Neural crest cell (in vitro differentiated cells): ENCODE data around the gene ACAT2. TPM values are rescaled to one million over a fixed set of nuclear protein-coding genes. Genes with fewer than 3 reads are reported as not detected.
A peak's percentile ranks its signal among the peaks of the same experiment; 100 is the strongest.

Source experiments
- DNase-seq: peaks from one replicate; pipeline ENCODE4 v3.0.0; 2021; ENCODE audit warnings: low read depth, mixed read lengths, low spot score
- H3K27ac Mint-ChIP-seq: one replicate; pipeline ENCODE4 v1.8.0; 2021; ENCODE audit warnings: mild to moderate bottlenecking, mixed read lengths; ENCODE audit not compliant: unreplicated experiment
- H3K27me3 Mint-ChIP-seq: 2 replicates; pipeline ENCODE4 v1.8.0; 2021; ENCODE audit warnings: low read depth, mild to moderate bottlenecking, mixed read lengths
- H3K36me3 Mint-ChIP-seq: 2 replicates; pipeline ENCODE4 v1.8.0; 2021; ENCODE audit warnings: low read depth, mild to moderate bottlenecking, mixed read lengths
- H3K4me1 Mint-ChIP-seq: 2 replicates; pipeline ENCODE4 v1.8.0; 2021; ENCODE audit warnings: mixed read lengths
- H3K4me3 Mint-ChIP-seq: one replicate; pipeline ENCODE4 v1.8.0; 2021; ENCODE audit warnings: mild to moderate bottlenecking, mixed read lengths
- H3K9me3 Mint-ChIP-seq: 2 replicates; pipeline ENCODE4 v1.8.0; 2021; ENCODE audit warnings: mixed read lengths
- CTCF ChIP-seq: fragments of 200-600 bp; sonication (generic); conservative IDR thresholded peaks from 2 replicates; pipeline ENCODE4 v1.5.0; 2021; ENCODE audit warnings: antibody characterized with exemption, mild to moderate bottlenecking
- total RNA-seq: library from RNA; stranded (reverse); gene quantifications from 2 replicates; pipeline ENCODE4 v1.2.1, GENCODE V29; 2021

The ACAT2 gene
- total RNA-seq, 1 donor from 2014 or later: 443 TPM

GRCh38 chr6:159805440-159806020, 43.7 kb downstream of the ACAT2 start:
- H3K27me3 Mint-ChIP-seq: no peaks in the 10 kb centered on the region
- peak overlapping the region; percentile 27 for H3K27ac Mint-ChIP-seq
- H3K4me3 Mint-ChIP-seq: no peak overlapping the region

GRCh38 chr6:159806021-159806458, 44.2 kb downstream of the ACAT2 start:
- TF ChIP-seq CTCF: no peak
- Mint-ChIP-seq H3K4me1 (peaks cover 21% of the 10 kb centered on the region), H3K9me3 (no peaks in the 10 kb centered on the region), H3K27me3 (no peaks in the 10 kb centered on the region), H3K36me3 (no peaks in the 10 kb centered on the region), H3K27ac (peak overlapping the region; percentile 27), H3K4me3 (no peak overlapping the region)
- no peak for DNase-seq

More at GRCh38 chr6:159805440-159806020, 43.7 kb downstream of the ACAT2 start:
- Mint-ChIP-seq H3K4me1 (peaks cover 16% of the 10 kb centered on the region), H3K9me3 (no peaks in the 10 kb centered on the region), H3K36me3 (no peaks in the 10 kb centered on the region)
- DNase-seq: no peak
- no peak for TF ChIP-seq CTCF

- Mint-ChIP-seq H3K4me1 (peaks cover 21% of the 10 kb centered on the region), H3K36me3 (no peaks in the 10 kb centered on the region), H3K27ac (no peak overlapping the region), H3K9me3 (no peaks in the 10 kb centered on the region), H3K4me3 (no peak overlapping the region), H3K27me3 (no peaks in the 10 kb centered on the region)
- DNase-seq: no peak
- TF ChIP-seq CTCF: no peak
These were observed 45.5 kb downstream of the ACAT2 start for GRCh38 chr6:159807150-159807858.

- Mint-ChIP-seq H3K4me3 (no peak overlapping the region), H3K9me3 (no peaks in the 10 kb centered on the region), H3K27me3 (no peaks in the 10 kb centered on the region), H3K27ac (peak overlapping the region; percentile 57), H3K4me1 (peaks cover 21% of the 10 kb centered on the region), H3K36me3 (no peaks in the 10 kb centered on the region)
- no peak for DNase-seq
- TF ChIP-seq CTCF: no peak
These were observed 46.8 kb downstream of the ACAT2 start for GRCh38 chr6:159808647-159809046.

GRCh38 chr6:159809149-159809548, 47.3 kb downstream of the ACAT2 start:
- Mint-ChIP-seq H3K27me3 (no peaks in the 10 kb centered on the region), H3K36me3 (no peaks in the 10 kb centered on the region), H3K27ac (no peak overlapping the region), H3K9me3 (no peaks in the 10 kb centered on the region), H3K4me3 (no peak overlapping the region), H3K4me1 (peaks cover 21% of the 10 kb centered on the region)
- DNase-seq: no peak
- TF ChIP-seq CTCF: no peak
